A673 (cell line): ENCODE measurements around the gene EEF1AKMT3. TPM values are rescaled to one million over a fixed set of nuclear protein-coding genes. Genes with fewer than 3 reads are reported as not detected.
"Not testable (repeated sequence)": the region's sequence is repeated elsewhere in the genome, so short reads cannot be mapped to it uniquely, and the experiment has no call there.

Experiments
- BruUV-seq: library from RNA; stranded (reverse); fragments of 400-500 nt; replicated peaks from 2 replicates; lab custom pipeline; 2021; lab: Mats Ljungman, UMichigan
- CTCF ChIA-PET: fragments of 300-600 bp; sonication (Branson Sonifier 250); formaldehyde crosslinking; loops from one replicate; lab custom pipeline; 2022; ENCODE audit warnings: antibody characterized with exemption; lab: Charles Lee
- POLR2A ChIA-PET: fragments of 300-600 bp; sonication (Branson Sonifier 250); formaldehyde crosslinking; loops from one replicate; lab custom pipeline; 2022; ENCODE audit warnings: antibody characterized with exemption; ENCODE audit not compliant: low non-redundant PET; lab: Charles Lee
- DNase-seq: peaks from one replicate; pipeline ENCODE4 v3.0.0-alpha.2; 2015; ENCODE audit warnings: low spot score
- H3K27ac ChIP-seq: fragments of 200-600 bp; sonication (generic); 2 replicates; pipeline ENCODE4 v1.5.1; 2016; ENCODE audit warnings: mixed run types, low read depth, mild to moderate bottlenecking, mixed read lengths, antibody characterized with exemption, low read length; ENCODE audit not compliant: poor library complexity, severe bottlenecking
- H3K27me3 ChIP-seq: fragments of 200-600 bp; sonication (generic); replicated peaks from 2 replicates; pipeline ENCODE4 v1.6.1; 2017; ENCODE audit warnings: mixed run types, low read depth, mild to moderate bottlenecking, mixed read lengths, antibody characterized with exemption, low read length; ENCODE audit not compliant: insufficient read depth, poor library complexity
- H3K36me3 ChIP-seq: fragments of 200-600 bp; sonication (generic); 2 replicates; pipeline ENCODE4 v1.6.1; 2016; ENCODE audit warnings: mixed run types, mild to moderate bottlenecking, mixed read lengths, antibody characterized with exemption, low read length; ENCODE audit not compliant: insufficient read depth, poor library complexity, severe bottlenecking
- H3K4me1 ChIP-seq: fragments of 200-600 bp; sonication (generic); 2 replicates; pipeline ENCODE4 v1.6.1; 2017; ENCODE audit warnings: mixed run types, mild to moderate bottlenecking, mixed read lengths, antibody characterized with exemption, low read length; ENCODE audit not compliant: insufficient read depth, poor library complexity, severe bottlenecking
- H3K4me3 ChIP-seq: fragments of 200-600 bp; sonication (generic); 2 replicates; pipeline ENCODE4 v1.5.1; 2016; ENCODE audit warnings: low read depth, mixed run types, mild to moderate bottlenecking, mixed read lengths, low read length; ENCODE audit not compliant: poor library complexity, severe bottlenecking
- H3K9me3 ChIP-seq: fragments of 200-600 bp; sonication (generic); 2 replicates; pipeline ENCODE4 v1.6.1; 2016; ENCODE audit warnings: mixed run types, low read depth, mild to moderate bottlenecking, mixed read lengths, antibody characterized with exemption, low read length; ENCODE audit not compliant: poor library complexity, severe bottlenecking
- EZH2 ChIP-seq: fragments of 200-600 bp; sonication (generic); IDR thresholded peaks from 2 replicates; pipeline ENCODE4 v1.6.1; 2017; ENCODE audit warnings: borderline replicate concordance, low read depth, mild to moderate bottlenecking, mixed read lengths, antibody characterized with exemption, low read length; ENCODE audit not compliant: poor library complexity, severe bottlenecking
- intact Hi-C: fragments of 100-400 bp; cut with micrococcal nuclease; formaldehyde crosslinking; loops from one replicate; pipeline ENCODE4 v1.10.0; 2022; ENCODE audit not compliant: unreplicated experiment
- total RNA-seq: library from RNA; stranded (reverse); gene quantifications from 2 replicates; pipeline ENCODE4 v1.2.3, GENCODE V29; 2021
- TF ChIP-seq, protein P1 (sequence below): fragments of 300-800, 200-600 bp; sonication (generic); conservative IDR thresholded peaks from 2 replicates; pipeline ENCODE4 v1.5.1; 2017; ENCODE audit warnings: low read depth, mild to moderate bottlenecking, antibody characterized with exemption, low read length, moderate library complexity, mixed read lengths

EEF1AKMT3 gene
- total RNA-seq, 1 experiment from 2014 or later = 5.3 TPM

GRCh38 chr12:57771873-57772428 lies 463 bp upstream of the EEF1AKMT3 start, which contains the start of gene METTL1:
METTL1 (minus strand) TSS chr12:57772105; CDS start chr12:57772083, 22 bp downstream.
- BruUV-seq = no TSS peak
- DNase-seq = peak; percentile 99
- CTCF ChIA-PET = interaction anchor here (0.6 to 0.8 kb wide), 2 partner anchors 11 to 15 kb away, joined by 3 to 4 read pairs; partner anchors contain the start of gene TSFM
- POLR2A ChIA-PET = interaction anchor here (0.6 kb wide), 1 partner anchor 139 kb away, joined by 8 read pairs; the partner anchor contains the start of gene B4GALNT1
- Histone ChIP-seq H3K4me1 (peaks cover 13% of the 10 kb centered on the region), H3K27me3 (no peaks in the 10 kb centered on the region), H3K27ac (peak within 1 kb of the TSS; percentile 95), H3K36me3 (peaks cover 6% of the 10 kb centered on the region), H3K9me3 (no peaks in the 10 kb centered on the region), H3K4me3 (peak within 1 kb of the TSS; percentile 63)
- TF ChIP-seq EZH2 = no peak
- TF ChIP-seq, protein P1, sequence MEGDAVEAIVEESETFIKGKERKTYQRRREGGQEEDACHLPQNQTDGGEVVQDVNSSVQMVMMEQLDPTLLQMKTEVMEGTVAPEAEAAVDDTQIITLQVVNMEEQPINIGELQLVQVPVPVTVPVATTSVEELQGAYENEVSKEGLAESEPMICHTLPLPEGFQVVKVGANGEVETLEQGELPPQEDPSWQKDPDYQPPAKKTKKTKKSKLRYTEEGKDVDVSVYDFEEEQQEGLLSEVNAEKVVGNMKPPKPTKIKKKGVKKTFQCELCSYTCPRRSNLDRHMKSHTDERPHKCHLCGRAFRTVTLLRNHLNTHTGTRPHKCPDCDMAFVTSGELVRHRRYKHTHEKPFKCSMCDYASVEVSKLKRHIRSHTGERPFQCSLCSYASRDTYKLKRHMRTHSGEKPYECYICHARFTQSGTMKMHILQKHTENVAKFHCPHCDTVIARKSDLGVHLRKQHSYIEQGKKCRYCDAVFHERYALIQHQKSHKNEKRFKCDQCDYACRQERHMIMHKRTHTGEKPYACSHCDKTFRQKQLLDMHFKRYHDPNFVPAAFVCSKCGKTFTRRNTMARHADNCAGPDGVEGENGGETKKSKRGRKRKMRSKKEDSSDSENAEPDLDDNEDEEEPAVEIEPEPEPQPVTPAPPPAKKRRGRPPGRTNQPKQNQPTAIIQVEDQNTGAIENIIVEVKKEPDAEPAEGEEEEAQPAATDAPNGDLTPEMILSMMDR = no peak
- intact Hi-C loops = no loop called here

- H3K4me1 ChIP-seq, POLR2A ChIA-PET, BruUV-seq, H3K27ac ChIP-seq, H3K9me3 ChIP-seq, intact Hi-C loops, CTCF ChIA-PET, H3K4me3 ChIP-seq, H3K27me3 ChIP-seq, H3K36me3 ChIP-seq, DNase-seq: not testable (repeated sequence)
These were observed 2.2 kb downstream of the EEF1AKMT3 start for GRCh38 chr12:57774634-57775033.

DNA sequence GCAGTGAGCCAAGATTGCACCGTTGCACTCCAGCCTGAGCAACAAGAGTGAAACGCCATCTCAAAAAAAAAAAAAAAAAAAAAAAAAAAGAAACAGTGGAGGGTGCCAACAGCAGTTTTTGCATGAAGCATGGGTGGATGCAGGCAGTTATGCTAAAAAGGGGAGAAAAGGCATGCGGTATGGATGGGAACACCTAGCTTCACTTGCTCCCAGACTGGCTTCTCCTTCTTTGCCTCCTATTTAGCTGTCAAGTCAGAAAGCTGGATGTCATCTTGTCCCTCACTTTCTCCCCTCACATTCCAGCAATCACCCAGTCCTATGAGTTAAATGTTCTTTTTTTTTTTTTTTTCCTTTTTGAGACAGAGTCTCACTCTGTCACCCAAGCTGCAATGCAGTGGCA lies 2.6 kb downstream of the EEF1AKMT3 start:
- Histone ChIP-seq H3K27me3 (no peaks in the 10 kb centered on the region), H3K27ac (no peak overlapping the region), H3K36me3 (no peaks in the 10 kb centered on the region), H3K4me1 (peaks cover 5% of the 10 kb centered on the region), H3K4me3 (no peak overlapping the region), H3K9me3 (no peaks in the 10 kb centered on the region)
- BruUV-seq = no TSS peak
- no peak for DNase-seq
- ChIA-PET POLR2A (interaction anchor here (0.8 kb wide), 1 partner anchor 8 kb away, joined by 8 read pairs; the partner anchor contains the start of gene CYP27B1), CTCF (no interaction called here)
- TF ChIP-seq EZH2 = no peak
- TF ChIP-seq, protein P1 = no peak
- intact Hi-C loops = no loop called here
